Pulmonary artery endothelial cell (primary cell): Measurements from ENCODE around the gene NANOS3. TPM values are rescaled to one million over a fixed set of nuclear protein-coding genes. Genes with fewer than 3 reads are reported as not detected.
A peak's percentile ranks its signal among the peaks of the same experiment; 100 is the strongest.

ENCODE experiments used
- DNase-seq: peaks from one replicate; pipeline ENCODE4 v3.0.0-alpha.2; 2011; ENCODE audit warnings: low read depth, low spot score
- total RNA-seq: library from RNA; depleted of rRNA; stranded (reverse); fragments of >200 nt; gene quantifications from 2 replicates; pipeline ENCODE4 v1.2.3, GENCODE V29; 2014

The NANOS3 gene
- total RNA-seq, 1 donor from 2014 or later = not detected

DNA sequence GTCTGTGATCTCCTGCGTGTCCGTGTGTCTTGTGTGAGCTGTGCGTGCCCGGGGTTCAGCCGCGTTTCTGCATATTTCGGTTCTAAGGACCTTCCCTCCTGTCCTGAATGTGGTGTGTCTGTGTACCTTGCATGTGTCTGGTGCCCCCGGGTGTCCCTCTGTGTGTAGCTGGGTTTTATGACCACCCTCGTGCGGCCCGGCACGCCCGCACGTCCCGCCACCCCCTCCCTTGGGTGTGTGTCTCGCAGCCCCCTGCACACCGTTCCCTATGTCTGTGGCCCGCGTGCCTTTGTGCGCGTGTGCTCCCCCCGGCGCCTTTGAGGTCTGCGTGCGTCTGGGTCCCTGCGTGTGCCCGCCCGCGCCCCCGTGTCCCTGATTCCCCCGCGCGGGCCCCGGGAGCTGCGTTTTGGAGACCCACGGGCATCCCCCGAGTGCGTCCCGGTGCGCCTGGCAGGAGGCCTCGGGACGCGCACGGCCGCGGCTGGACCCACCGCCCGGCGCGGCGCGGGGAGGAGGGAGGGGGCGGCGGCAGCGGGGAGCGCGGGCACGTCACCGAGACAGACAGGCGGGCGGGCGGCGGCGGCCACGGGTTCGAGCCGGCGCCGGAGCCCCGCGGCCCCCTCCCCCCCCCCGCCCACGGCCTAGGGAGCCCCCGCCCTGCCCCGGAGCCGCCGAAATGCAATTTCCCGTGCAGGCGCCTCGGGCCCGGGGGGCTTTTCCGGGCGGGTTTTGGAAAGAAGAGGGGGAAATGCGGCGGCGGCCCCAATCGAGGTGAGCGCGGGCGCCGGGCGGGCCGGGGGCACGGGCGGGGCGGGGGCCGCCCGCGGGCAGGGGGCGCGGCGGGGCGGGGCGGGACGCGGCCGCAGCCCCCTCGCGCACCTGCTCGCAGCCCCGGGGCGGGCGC, 12.0 kb upstream of the NANOS3 start:
- DNase-seq = no peak

DNA sequence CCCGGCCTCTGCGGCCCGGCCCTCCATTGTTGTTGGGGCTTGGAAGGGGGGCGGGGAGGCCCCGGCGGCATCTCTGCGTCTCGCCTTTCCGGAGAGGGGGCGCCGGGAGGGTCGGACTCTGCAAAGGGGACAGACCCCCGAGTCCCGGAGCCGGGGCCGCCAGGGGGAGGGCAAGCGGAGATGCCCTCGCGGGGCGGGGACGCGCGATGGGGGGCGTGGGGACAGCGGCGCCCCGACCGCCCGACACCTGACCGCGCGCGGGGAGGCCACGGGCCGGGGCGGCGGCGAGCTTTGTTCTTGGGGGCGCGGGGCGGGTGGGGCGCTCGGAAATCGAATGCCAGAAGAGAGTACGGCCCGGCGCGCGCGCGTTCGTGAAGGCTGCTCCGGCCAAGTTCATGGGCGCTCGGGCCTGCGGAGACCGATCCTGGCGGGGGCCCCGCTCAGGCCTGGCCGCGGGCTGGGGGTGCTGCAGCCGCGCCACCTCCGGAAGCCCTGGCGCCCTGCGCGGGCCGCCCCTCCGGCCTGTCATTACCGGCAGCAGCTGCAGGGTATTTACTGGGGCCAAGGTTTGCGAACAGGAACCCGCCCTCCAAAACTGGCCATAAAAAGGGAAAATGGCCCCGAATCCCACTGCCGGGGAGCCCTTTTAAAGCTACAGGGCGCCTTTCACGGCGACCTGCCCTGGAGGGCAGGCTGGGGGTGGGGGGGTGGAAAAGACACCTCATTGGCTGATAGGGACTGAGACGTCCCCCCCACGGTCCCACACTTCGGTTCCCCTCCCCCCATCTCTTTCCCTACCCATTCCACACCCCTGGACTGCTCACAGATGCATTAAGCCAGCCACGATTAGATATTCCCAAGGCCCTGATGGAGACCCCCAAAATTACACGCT, 11.1 kb upstream of the NANOS3 start:
- no peak for DNase-seq

DNA sequence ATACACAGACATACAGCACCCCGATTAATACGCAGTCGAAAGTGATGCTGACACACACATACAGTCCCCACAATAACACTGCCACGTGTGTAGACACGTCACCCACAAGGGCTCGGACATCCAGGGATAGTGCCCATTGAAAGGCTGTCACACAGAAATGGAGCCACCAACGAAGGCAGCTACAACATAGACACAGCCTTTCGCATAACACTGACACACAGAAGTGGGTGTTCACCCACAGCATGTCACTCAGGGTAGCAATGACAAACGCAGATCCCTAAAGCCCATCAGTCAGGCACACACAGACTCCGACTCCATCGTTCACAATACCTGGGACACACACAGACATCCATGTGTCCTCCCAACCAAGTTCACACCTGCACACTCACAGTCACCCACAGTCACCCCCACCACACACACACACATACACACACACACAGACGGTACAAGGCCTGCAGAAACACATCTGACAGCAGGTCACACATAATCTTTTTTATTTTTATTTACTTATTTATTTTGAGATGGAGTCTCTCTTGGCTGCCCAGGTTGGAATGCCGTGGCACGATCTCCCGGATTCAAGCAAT, 10.4 kb upstream of the NANOS3 start:
- no peak for DNase-seq

GRCh38 chr19:13868663-13869062, 8.3 kb upstream of the NANOS3 start:
- DNase-seq = no peak

- no peak for DNase-seq
These were observed 7.7 kb upstream of the NANOS3 start for GRCh38 chr19:13869281-13869680.

DNA sequence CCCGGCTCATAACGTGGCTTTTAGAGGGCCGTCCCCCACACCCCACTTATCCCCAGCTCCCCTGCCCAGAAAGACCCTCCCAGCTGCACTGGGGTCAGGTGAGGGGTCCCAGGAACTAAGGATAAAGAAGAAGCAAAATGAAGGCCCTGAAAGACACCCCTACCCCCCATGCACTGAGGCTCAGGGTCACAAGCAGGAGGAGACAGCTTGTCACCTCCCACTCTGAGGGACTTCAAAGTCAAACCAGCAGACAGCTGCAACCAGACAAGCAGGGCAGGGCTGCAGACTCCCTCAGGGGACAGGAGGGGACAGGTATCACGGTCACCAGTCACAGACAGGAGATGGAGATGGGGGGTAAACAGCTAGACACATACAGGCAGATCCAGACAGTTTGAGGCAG, 6.1 kb upstream of the NANOS3 start:
- DNase-seq = no peak

- no peak for DNase-seq
These were observed 4.6 kb upstream of the NANOS3 start for GRCh38 chr19:13872339-13872694.

DNA sequence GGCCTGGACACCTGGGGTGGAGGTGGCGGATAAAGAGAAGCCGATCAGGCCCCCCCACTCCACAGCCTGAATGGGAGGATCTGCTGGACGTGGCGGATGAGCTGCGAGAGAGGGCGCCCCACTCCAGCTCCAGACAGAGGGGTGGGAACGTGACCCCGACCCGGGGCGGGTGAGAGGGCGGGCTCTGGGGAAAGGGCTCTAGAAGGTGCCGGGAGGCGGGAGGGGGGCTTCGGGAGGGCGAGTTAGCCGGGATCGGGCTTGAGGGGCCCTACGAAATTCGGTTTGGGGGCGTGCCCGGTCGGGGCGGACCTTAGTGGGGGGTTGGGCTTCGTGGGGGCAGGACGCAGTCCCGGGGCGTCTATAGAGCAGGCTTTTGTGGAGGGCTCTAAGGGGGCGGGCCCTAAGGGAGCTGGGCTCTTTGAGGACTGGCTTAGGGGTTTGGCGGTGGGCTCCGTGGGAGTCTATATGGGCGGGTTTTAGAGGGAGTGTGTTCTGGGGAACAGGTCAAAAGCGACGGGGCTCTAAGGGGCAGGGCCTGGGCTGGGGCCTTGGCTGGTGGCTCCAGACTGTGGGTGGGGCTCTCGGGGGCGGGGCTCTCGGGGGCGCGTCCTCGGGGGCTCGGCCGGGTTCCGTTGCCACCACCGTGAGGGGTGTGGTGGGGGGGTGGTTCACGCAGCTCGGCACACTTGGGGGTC, 4.1 kb upstream of the NANOS3 start:
- DNase-seq = no peak

DNA sequence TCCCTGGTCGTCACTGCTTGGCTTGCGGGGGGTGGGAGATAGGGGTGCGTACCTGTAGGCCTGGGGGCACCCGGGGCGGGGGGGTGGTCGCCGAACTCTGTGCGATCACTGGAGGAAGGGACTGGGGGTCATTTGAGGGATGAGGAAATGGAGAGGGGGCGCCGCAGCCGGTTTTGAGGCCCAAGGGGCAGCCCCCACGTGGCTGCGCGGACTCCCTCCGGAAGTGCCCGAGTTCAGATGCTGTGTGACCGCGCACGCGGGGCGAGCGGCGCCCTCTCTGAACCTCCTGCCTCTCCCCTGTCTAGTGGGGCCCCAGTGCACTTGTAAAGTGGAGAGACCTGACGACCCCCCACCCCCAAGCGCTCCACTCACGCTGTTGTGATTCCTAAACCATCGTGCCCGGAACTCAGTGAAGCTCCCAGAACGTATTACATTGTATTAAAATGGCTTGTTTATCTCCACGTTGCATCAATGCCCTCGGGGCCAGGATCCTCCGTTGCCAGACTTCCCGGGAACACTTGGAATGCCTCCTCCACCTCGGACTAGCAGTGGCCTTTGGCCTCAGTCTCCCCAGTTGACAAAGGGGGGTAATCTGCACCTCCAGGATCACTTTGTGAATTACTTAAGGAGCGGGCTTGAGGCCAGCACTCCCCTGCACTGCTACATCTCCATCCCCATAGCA, 3.0 kb upstream of the NANOS3 start:
- DNase-seq = no peak

- DNase-seq = no peak
These were observed 1.1 kb upstream of the NANOS3 start for GRCh38 chr19:13875824-13876223.

DNA sequence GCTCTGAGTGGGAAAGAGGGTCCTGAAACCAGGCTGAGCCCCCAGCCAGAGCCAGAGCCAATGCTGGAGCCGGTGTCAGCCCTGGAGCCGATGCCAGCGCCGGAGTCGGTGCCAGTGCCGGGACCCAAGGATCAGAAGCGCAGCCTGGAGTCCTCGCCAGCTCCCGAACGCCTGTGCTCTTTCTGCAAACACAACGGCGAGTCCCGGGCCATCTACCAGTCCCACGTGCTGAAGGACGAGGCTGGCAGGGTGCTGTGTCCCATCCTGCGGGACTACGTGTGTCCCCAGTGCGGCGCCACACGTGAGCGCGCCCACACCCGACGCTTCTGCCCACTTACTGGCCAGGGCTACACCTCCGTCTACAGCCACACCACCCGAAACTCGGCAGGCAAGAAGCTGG, 369 bp downstream of the NANOS3 start:
- DNase-seq = no peak

- peak; percentile 63 for DNase-seq
These were observed 3.4 kb downstream of the NANOS3 start for GRCh38 chr19:13880059-13881043.

GRCh38 chr19:13881251-13881691, 4.3 kb downstream of the NANOS3 start:
- no peak for DNase-seq

- DNase-seq = no peak
These were observed 4.9 kb downstream of the NANOS3 start for GRCh38 chr19:13881692-13882418.

DNA sequence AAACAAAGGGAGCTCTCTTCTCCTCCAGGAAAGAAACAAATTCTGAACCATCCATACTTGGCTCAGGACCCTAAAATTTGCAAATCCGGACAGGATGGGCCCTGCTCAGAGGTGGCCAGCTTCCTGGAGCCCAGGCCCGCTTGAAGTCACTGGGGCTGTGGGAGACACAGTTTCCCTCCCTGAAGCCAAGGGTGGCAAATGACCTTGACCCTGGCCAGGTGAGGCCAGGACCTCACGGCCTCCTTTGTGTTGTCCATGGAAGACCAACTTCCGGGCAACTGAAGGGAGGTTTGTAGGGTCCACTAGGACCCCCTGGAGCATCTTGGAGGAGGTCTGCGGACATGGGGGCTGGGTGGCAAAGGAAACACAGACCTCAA, 5.5 kb downstream of the NANOS3 start:
- no peak for DNase-seq

GRCh38 chr19:13882836-13883235, 5.9 kb downstream of the NANOS3 start:
- no peak for DNase-seq

- DNase-seq = no peak
These were observed 6.7 kb downstream of the NANOS3 start for GRCh38 chr19:13883516-13884064.

DNA sequence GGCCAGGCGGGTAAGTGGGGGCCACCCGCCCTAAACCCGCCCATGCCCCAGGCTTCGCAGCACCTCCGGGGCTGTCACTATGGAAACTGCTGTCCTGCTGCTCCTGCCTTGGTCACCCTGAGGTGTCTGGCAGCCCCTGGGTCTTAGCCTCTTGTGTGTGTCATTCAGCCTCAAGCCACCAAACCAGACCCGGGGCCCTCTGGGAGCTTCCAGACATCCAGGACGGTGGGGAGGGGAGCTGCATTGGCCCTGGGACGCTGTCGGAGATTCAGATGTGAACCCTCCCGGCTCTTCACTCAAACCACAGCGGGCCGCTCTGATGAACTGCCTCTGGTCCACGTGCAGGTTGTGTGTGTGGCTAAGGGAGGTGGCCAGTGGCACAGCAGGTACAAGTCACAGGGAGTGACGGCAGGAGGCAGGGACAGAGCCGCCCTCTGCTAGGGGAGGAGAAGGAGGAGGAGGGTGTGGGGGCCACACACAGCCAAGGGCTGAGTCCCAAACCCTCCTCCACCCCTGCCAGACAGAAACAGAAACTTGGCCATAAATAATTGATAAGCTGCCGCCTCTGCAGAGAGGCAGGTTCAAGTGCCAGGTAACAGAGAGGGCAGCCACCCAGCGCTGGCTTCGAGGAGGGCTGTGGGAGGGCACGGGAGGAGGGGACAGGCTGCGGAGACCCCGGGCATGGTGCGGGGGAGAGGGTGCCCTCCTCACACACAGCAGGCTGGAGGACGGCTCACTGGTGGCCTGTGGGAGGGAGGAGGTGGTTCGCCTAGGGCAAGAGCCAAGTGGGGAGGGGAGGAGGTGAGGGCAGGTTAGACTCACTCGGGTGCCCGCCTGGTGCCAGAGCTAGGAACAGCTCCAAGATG, 8.0 kb downstream of the NANOS3 start:
- DNase-seq = no peak
